Uterus (tissue), 2 donors: Measurements from ENCODE around the gene TRPV5.

Experiments
- CTCF ChIP-seq, 4 experiments: fragments of 200-600 bp in 2 of 4; fragments of 450-650 bp in 2 of 4; sonication (generic) in 2 of 4; IDR thresholded peaks; one replicate each; pipeline ENCODE4 v1.5.1; 2016 to 2019; ENCODE audit warnings: antibody characterized with exemption in 4 of 4, mild to moderate bottlenecking in 2 of 4, moderate library complexity in 1 of 4
- POLR2A ChIP-seq, 2 donors: fragments of 450-650 bp; IDR thresholded peaks; one replicate each; pipeline ENCODE4 v1.6.1; 2016; ENCODE audit warnings: antibody characterized with exemption in 2 of 2, mild to moderate bottlenecking in 1 of 2, moderate library complexity in 1 of 2

DNA sequence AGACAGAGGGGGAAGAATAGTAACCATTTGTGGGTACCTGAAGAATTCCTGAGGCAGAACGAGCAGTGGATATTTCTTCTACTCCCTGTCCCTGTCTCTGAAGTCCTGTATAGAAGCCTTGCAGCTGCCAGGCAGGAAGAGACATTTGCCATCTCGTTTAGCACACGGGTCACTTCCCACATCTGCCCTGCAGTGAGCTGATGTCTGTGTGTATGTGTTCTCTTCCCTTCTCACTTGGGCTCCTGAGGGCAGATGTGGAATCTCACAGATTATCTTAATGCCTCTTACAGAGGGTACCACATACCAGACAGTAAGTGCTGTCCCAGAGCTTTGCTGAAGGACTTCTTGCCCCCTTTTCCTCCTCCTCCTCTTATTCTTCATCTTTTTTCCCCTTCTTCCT is 33.9 kb downstream of the TRPV5 start:
- TF ChIP-seq POLR2A (IDR thresholded peaks at IDR 0.05): no peak
- TF ChIP-seq CTCF (IDR thresholded peaks at IDR 0.05): no peak
